Pancreas (tissue), 10 donors: ENCODE data around the gene CLDN6. TPM values are rescaled to one million over a fixed set of nuclear protein-coding genes. Genes with fewer than 3 reads are reported as not detected.
A peak's percentile ranks its signal among the peaks of the same experiment; 100 is the strongest.

ENCODE experiments used
- ATAC-seq, 4 donors: fragments of 200-7000 bp; cut with Tn5 transposase; one replicate each; pipeline versions ENCODE4 v1.8.0 to v1.9.1; 2020; ENCODE audit warnings: mild to moderate bottlenecking in 4 of 4, moderate library complexity in 4 of 4
- DNase-seq, 6 donors: peaks; one replicate each; pipeline ENCODE4 v3.0.0-alpha.2; 2020
- FAIRE-seq: peaks from 2 replicates; lab custom pipeline; 2012; peaks lifted over from hg19 to GRCh38; lab: Jason Lieb, UNC
- H3K27ac ChIP-seq, 4 donors: fragments of 200-600 bp; sonication (generic); 1 replicate in 3 of 4; 2 replicates in 1 of 4; pipeline versions ENCODE4 v1.5.0 to v1.8.0; 2020
- H3K27me3 ChIP-seq, 4 donors: fragments of 200-600 bp; one replicate each; pipeline ENCODE4 v1.8.0; 2021
- H3K36me3 ChIP-seq, 3 donors: fragments of 200-600 bp; sonication (generic) in 1 of 3; one replicate each; pipeline versions ENCODE4 v1.5.0 to v1.8.0; 2020 to 2021
- H3K4me1 ChIP-seq, 3 donors: fragments of 200-600 bp; one replicate each; pipeline ENCODE4 v1.8.0; 2021
- H3K4me3 ChIP-seq, 4 donors: fragments of 200-600 bp; sonication (generic) in 2 of 4; one replicate each; pipeline versions ENCODE4 v1.5.0 to v1.8.0; 2020 to 2021
- H3K9me3 ChIP-seq, 4 donors: fragments of 200-600 bp; one replicate each; pipeline ENCODE4 v1.8.0; 2021
- WGBS, 2 donors: extraction: QIAGEN DNeasy Blood & Tissue Kit; methylation state at CpG; one replicate each; pipeline ENCODE4 v1.1.7; 2013; 5-methylcytosine and 5-hydroxymethylcytosine counted together
- intact Hi-C, 3 donors: fragments of 100-400 bp; cut with DNase I; formaldehyde crosslinking; loops; one replicate each; pipeline versions ENCODE4 v1.11.1 to v1.14.2; 2022
- polyA plus RNA-seq, 2 donors: library from polyadenylated mRNA; stranded (reverse); fragments of 200-250 nt; gene quantifications; one replicate each; pipeline ENCODE4 v1.2.3, GENCODE V29; 2013
- total RNA-seq, 6 donors: library from RNA; stranded (reverse); fragmentation: NEBNext Ultra II Directional in 4 of 6; extraction: Animal tissue kit (Norgen Biotek cat#: 25700) in 4 of 6; gene quantifications; one replicate each; pipeline versions ENCODE4 v1.2.1 to v1.2.4, GENCODE V29; 2021 to 2023
- TF ChIP-seq, protein P1 (sequence below), 4 donors: fragments of 200-600 bp; sonication (generic) in 3 of 4; IDR thresholded peaks; one replicate each; pipeline versions ENCODE4 v1.5.0 to v1.8.0; 2021; ENCODE audit warnings: antibody characterized with exemption in 4 of 4
- donor health status: healthy with polysubstance abuse.
- donor health status: DM: no; HTN: no; CAD: no; lungs with moderate emphysema.
- donor health status: DM: no; HTN: no; CAD: no.
- donor health status: control.
- donor health status: control.
- donor health status: Bipolar disorder and iron deficiency.
- donor health status: DM: yes; HTN: yes; CAD: no.
- donor health status: DM: no; HTN: no; CAD: no.
- donor health status: DM: no; HTN: no; CAD: no.
- donor health status: DM: yes; HTN: yes; CAD: no.

Gene CLDN6
- total and polyA plus RNA-seq, 8 donors, result 0.12 to 5.1 (median 0.73) TPM

DNA sequence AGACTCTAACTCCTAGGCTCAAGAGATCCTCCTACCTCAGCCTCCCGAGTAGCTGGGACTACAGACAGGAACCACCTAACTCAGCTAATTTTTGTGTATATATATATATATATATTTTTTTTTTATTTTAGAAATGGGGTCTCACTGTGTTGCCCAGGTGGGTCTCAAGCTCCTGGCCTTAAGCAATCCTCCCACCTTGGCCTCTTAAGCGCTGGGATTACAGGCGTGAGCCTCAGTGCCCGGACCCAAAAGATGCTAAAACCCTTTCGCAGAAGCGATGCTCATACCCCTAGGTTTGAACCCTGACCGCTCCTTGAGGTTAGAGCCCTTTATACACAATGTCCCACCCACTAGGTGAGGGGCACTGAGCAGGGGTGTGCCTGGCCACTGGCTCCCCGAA lies 7.5 kb downstream of the CLDN6 start:
- no peaks in the 10 kb centered on the region for H3K36me3 ChIP-seq
- FAIRE-seq (no peak), DNase-seq (no peak), ATAC-seq (no peak)
- H3K4me3 ChIP-seq, result no peak overlapping the region
- H3K9me3 ChIP-seq, result no peaks in the 10 kb centered on the region
- H3K27me3 ChIP-seq, result no peaks in the 10 kb centered on the region
- 90 to 96% methylated on average over 8 of the region's 8 CpGs for WGBS, 2 donors
- H3K27ac ChIP-seq, result peak overlapping the region in 3 of 4 donors; percentile 35 to 93 (median 80)
- peaks cover 41 to 56% (median 43%) of the 10 kb centered on the region in 3 donors for H3K4me1 ChIP-seq
- intact Hi-C loops, result no loop called here
- TF ChIP-seq, protein P1, sequence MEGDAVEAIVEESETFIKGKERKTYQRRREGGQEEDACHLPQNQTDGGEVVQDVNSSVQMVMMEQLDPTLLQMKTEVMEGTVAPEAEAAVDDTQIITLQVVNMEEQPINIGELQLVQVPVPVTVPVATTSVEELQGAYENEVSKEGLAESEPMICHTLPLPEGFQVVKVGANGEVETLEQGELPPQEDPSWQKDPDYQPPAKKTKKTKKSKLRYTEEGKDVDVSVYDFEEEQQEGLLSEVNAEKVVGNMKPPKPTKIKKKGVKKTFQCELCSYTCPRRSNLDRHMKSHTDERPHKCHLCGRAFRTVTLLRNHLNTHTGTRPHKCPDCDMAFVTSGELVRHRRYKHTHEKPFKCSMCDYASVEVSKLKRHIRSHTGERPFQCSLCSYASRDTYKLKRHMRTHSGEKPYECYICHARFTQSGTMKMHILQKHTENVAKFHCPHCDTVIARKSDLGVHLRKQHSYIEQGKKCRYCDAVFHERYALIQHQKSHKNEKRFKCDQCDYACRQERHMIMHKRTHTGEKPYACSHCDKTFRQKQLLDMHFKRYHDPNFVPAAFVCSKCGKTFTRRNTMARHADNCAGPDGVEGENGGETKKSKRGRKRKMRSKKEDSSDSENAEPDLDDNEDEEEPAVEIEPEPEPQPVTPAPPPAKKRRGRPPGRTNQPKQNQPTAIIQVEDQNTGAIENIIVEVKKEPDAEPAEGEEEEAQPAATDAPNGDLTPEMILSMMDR (IDR thresholded peaks at IDR 0.05), result no peak

DNA sequence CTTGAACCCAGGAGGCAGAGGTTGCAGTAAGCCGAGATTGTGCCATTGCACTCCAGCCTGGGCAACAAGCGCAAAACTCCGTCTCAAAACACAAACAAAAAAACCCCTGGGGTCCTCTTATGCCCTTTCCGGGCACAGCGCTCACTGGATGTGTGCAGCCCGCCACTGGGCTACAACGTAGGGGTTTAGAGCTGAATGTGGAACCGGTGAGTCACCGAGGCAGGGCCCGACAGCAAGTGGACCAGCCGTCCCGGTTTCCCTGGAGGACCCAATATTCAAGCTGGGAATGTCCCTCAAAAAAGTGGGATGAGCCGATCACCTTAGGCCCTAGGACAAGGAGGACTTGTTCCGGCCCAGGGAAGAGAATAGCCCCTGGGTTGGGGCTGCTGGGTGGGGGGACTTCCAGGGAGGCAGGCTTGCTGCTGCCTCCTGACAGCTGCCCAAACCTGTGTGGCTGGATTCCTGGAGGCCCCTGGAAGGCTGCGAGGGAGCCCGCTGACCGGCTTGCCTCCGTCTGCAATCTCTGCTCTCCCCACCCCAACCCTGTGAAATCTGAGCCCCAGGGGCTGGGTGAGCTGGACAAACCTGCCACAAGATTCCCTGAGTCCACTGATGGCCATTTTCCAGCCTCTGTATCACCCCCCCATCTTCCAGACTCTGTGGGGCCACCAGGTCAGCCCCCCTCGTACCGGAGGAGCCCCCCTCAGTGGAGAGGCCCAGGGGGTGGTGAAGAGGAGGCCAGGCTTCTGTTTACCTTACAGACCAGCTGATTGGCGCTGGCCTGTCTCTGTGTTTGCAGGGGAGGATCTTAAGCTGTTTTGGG lies 8.2 kb downstream of the CLDN6 start:
- no peaks in the 10 kb centered on the region for H3K27me3 ChIP-seq
- H3K4me1 ChIP-seq, result peaks cover 41 to 56% (median 43%) of the 10 kb centered on the region in 3 donors
- DNase-seq (peak; percentile 72 to 86 (median 79)), ATAC-seq (peak; percentile 15 to 39 (median 27)), FAIRE-seq (no peak)
- intact Hi-C loops, result no loop called here
- H3K27ac ChIP-seq, result peak overlapping the region; percentile 35 to 93 (median 72)
- WGBS, 2 donors, result 43 to 46% methylated on average over 19 to 21 of the region's 21 CpGs
- H3K9me3 ChIP-seq, result no peaks in the 10 kb centered on the region
- H3K36me3 ChIP-seq, result no peaks in the 10 kb centered on the region
- H3K4me3 ChIP-seq, result no peak overlapping the region
- TF ChIP-seq, protein P1 (IDR thresholded peaks at IDR 0.05), result no peak

DNA sequence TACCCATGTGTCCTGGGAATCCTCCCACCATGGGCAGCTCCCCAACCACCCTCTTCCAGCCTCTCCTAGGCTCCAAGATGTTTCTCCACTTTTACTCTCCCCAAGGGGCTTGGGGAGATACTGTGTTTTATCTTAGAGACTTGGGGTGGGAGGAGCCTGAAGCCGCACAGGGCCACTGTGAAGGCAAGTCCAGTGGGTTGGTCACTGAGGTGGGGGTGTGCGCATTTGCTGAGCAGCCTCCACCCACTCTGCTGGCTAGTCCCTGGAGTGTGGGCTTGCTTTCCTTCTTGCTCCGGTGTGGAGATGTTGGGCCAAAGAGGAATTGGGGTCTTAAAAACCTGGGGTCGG lies 9.3 kb downstream of the CLDN6 start:
- Histone ChIP-seq H3K27me3 (no peaks in the 10 kb centered on the region), H3K4me3 (no peak overlapping the region), H3K4me1 (peaks cover 41 to 56% (median 43%) of the 10 kb centered on the region in 3 donors), H3K27ac (peak overlapping the region; percentile 53 to 93 (median 72)), H3K9me3 (no peaks in the 10 kb centered on the region), H3K36me3 (no peaks in the 10 kb centered on the region)
- intact Hi-C loops, result no loop called here
- DNase-seq, result no peak
- TF ChIP-seq, protein P1 (IDR thresholded peaks at IDR 0.05), result no peak
- ATAC-seq, result no peak
- WGBS, 2 donors, result 63 to 76% methylated on average over 4 of the region's 4 CpGs
- no peak for FAIRE-seq

DNA sequence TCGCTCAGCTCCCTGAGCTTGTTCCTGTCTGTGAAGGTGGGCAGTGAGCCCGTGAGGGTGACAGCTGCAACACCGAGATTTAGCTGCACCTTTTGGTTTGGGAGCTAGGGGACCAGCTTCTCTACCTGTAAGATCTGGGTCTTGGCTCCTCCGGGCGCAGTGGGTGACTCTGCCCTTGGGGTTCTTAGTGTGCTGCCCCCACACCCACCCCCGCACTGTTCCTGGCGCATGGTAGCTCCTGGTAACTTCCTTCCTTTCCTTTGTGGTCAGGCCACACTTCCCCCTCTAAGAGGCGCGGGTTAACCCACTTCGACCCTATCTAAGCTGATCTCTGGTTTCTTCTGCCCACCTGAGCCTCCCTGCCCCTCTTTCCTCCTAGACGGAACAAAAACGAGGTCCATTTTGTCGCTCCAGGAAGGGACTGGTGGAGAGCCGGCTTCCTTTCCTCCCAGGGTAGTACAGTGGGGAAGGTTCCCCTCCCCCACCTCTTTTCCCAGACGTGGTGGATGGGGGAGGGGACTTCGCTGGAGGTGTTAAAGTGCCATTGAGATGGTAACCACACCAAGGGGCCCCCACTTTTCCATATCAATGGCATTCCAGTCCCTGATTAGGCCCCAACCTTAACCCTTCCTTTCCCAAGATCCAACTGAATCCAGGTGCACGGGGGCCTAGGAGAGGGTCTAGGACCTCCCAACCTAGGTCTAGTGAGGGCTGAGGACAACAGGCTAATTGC lies 9.9 kb downstream of the CLDN6 start:
- Histone ChIP-seq H3K36me3 (no peaks in the 10 kb centered on the region), H3K27me3 (no peaks in the 10 kb centered on the region), H3K27ac (peak overlapping the region; percentile 53 to 93 (median 79)), H3K4me3 (peak overlapping the region in 1 of 4 donors; percentile 45), H3K4me1 (peaks cover 41 to 56% (median 43%) of the 10 kb centered on the region in 3 donors), H3K9me3 (no peaks in the 10 kb centered on the region)
- WGBS, 2 donors, result 33 to 34% methylated on average over 17 of the region's 17 CpGs
- intact Hi-C loops, result no loop called here
- no peak for ATAC-seq
- no peak for FAIRE-seq
- DNase-seq, result peak in 1 of 6 donors; percentile 39
- TF ChIP-seq, protein P1 (IDR thresholded peaks at IDR 0.05), result no peak
